Vagina (tissue), 2 donors: ENCODE results near the gene PHACTR4.
"Not testable (repeated sequence)": the region's sequence is repeated elsewhere in the genome, so short reads cannot be mapped to it uniquely, and the experiment has no call there.

ENCODE experiments used
- CTCF ChIP-seq, 3 experiments: fragments of 450-650 bp in 2 of 3; fragments of 200-600 bp in 1 of 3; sonication (generic) in 1 of 3; IDR thresholded peaks; one replicate each; pipeline ENCODE4 v1.5.1; 2017 to 2019; ENCODE audit warnings: antibody characterized with exemption in 3 of 3, mild to moderate bottlenecking in 2 of 3, moderate library complexity in 2 of 3
- POLR2A ChIP-seq, 2 donors: fragments of 450-650 bp; IDR thresholded peaks; one replicate each; pipeline ENCODE4 v1.6.1; 2017; ENCODE audit warnings: antibody characterized with exemption in 2 of 2, mild to moderate bottlenecking in 2 of 2, moderate library complexity in 2 of 2
- POLR2AphosphoS5 ChIP-seq, 2 donors: sonication (generic); formaldehyde crosslinking; IDR thresholded peaks; one replicate each; pipeline ENCODE4 v1.9.0; 2017; ENCODE audit warnings: antibody characterized with exemption in 2 of 2, mild to moderate bottlenecking in 2 of 2, low read depth in 1 of 2; ENCODE audit not compliant: insufficient read depth in 1 of 2

- not testable (repeated sequence) for TF ChIP-seq CTCF (IDR thresholded peaks at IDR 0.05); POLR2A (IDR thresholded peaks at IDR 0.05); POLR2AphosphoS5 (IDR thresholded peaks at IDR 0.05; ENCODE audit: insufficient read depth in 1 of 2, low read depth in 1 of 2)
Measured at GRCh38 chr1:28373450-28373849, 3.9 kb downstream of the PHACTR4 start.
